Transverse colon (tissue), 4 donors: ENCODE results near the gene LONP1. TPM values are rescaled to one million over a fixed set of nuclear protein-coding genes. Genes with fewer than 3 reads are reported as not detected.

Experiments used
- DNase-seq: peaks from one replicate; pipeline ENCODE4 v3.0.0-alpha.2; 2019
- H3K27ac ChIP-seq, 4 donors: fragments of 200-600 bp; sonication (generic); 2 replicates each; pipeline ENCODE4 v1.5.1; 2016 to 2018; ENCODE audit warnings: inconsistent platforms in 4 of 4
- H3K27me3 ChIP-seq: fragments of 200-600 bp; sonication (generic); 2 replicates; pipeline ENCODE4 v1.5.1; 2017; ENCODE audit warnings: inconsistent platforms
- H3K36me3 ChIP-seq, 4 donors: fragments of 200-600 bp; sonication (generic); 2 replicates each; pipeline ENCODE4 v1.5.1; 2017 to 2019; ENCODE audit warnings: inconsistent platforms in 4 of 4
- H3K4me1 ChIP-seq, 4 donors: fragments of 200-600 bp; sonication (generic); 2 replicates each; pipeline ENCODE4 v1.5.1; 2017 to 2020; ENCODE audit warnings: inconsistent platforms in 4 of 4
- H3K4me3 ChIP-seq, 4 donors: fragments of 200-600 bp; sonication (generic); 1 replicate in 1 of 4; 2 replicates in 3 of 4; pipeline versions ENCODE4 v1.5.1 to v1.6.1; 2017 to 2019; ENCODE audit warnings: inconsistent platforms in 4 of 4
- H3K9me3 ChIP-seq, 2 donors: fragments of 200-600 bp; sonication (generic); 2 replicates each; pipeline ENCODE4 v1.5.1; 2017 to 2019; ENCODE audit warnings: inconsistent platforms in 2 of 2
- CTCF ChIP-seq, 5 experiments: fragments of 200-600 bp in 3 of 5; fragments of 450-650 bp in 2 of 5; sonication (generic) in 3 of 5; IDR thresholded peaks; 1 replicate in 2 of 5; 2 replicates in 3 of 5; pipeline ENCODE4 v1.5.1; 2016 to 2017; ENCODE audit warnings: antibody characterized with exemption in 5 of 5, inconsistent platforms in 3 of 5, mild to moderate bottlenecking in 2 of 5, moderate library complexity in 1 of 5
- EP300 ChIP-seq: sonication (generic); formaldehyde crosslinking; IDR thresholded peaks from one replicate; pipeline ENCODE4 v1.6.1; 2017; ENCODE audit warnings: antibody characterized with exemption, low read depth
- POLR2A ChIP-seq: fragments of 450-650 bp; IDR thresholded peaks from one replicate; pipeline ENCODE4 v1.6.1; 2016; ENCODE audit warnings: antibody characterized with exemption, mild to moderate bottlenecking, moderate library complexity
- POLR2AphosphoS5 ChIP-seq, 3 donors: sonication (generic); formaldehyde crosslinking; IDR thresholded peaks; one replicate each; pipeline ENCODE4 v1.6.1; 2016; ENCODE audit warnings: antibody characterized with exemption in 3 of 3
- WGBS, 2 donors: methylation state at CpG; one replicate each; pipeline ENCODE4 v1.1.5; 2018; ENCODE audit warnings: low coverage in 1 of 2; 5-methylcytosine and 5-hydroxymethylcytosine counted together
- in situ Hi-C, 4 donors: fragments of 200-750 bp; cut with MboI; loops; one replicate each; pipeline versions ENCODE4 v1.15.0 to v1.15.1; 2017; ENCODE audit warnings: low sequenced_read_pairs in 3 of 4, low pct_ligation_motif_present in 1 of 4, low pct_unique_long_range_greater_than_20kb in 1 of 4
- intact Hi-C: fragments of 100-400 bp; cut with DNase I; formaldehyde crosslinking; loops from one replicate; pipeline ENCODE4 v1.15.1; 2023; ENCODE audit warnings: low total_unique reads
- total RNA-seq, 4 donors: library from RNA; depleted of rRNA; stranded (reverse); fragments of >200 nt; gene quantifications; one replicate each; pipeline ENCODE4 v1.1.0, GENCODE V29; 2016

The LONP1 gene
- total RNA-seq, 4 donors from 2014 or later, result 28.7 to 164 (median 39.8) TPM

- no peak overlapping the region for H3K27ac ChIP-seq
- intact Hi-C loops (no loop called here), in situ Hi-C loops (no loop called here)
- no peak overlapping the region for H3K4me3 ChIP-seq
- WGBS, 2 donors, result 93 to 95% methylated on average over 4 to 11 of the region's 11 CpGs
- no peak for TF ChIP-seq POLR2AphosphoS5 (IDR thresholded peaks at IDR 0.05)
- no peak for TF ChIP-seq POLR2A
- no peak for TF ChIP-seq EP300
- no peak for TF ChIP-seq CTCF (IDR thresholded peaks at IDR 0.05)
- no peak for DNase-seq
- H3K4me1 ChIP-seq, result no peaks in the 10 kb centered on the region
- H3K36me3 ChIP-seq, result peaks cover 0 to 84% (median 44%) of the 10 kb centered on the region in 4 donors
- H3K9me3 ChIP-seq, result no peaks in the 10 kb centered on the region
- no peaks in the 10 kb centered on the region for H3K27me3 ChIP-seq
Measured at GRCh38 chr19:5648464-5648863, 71.5 kb downstream of the LONP1 start.

GRCh38 chr19:5646703-5647102, 73.2 kb downstream of the LONP1 start:
- no peaks in the 10 kb centered on the region for H3K27me3 ChIP-seq
- H3K36me3 ChIP-seq, result peaks cover 0 to 81% (median 40%) of the 10 kb centered on the region in 4 donors
- no peak for DNase-seq
- no peak overlapping the region for H3K4me3 ChIP-seq
- TF ChIP-seq EP300 (no peak), CTCF (IDR thresholded peaks at IDR 0.05) (no peak), POLR2AphosphoS5 (IDR thresholded peaks at IDR 0.05) (no peak), POLR2A (no peak)
- H3K27ac ChIP-seq, result no peak overlapping the region
- 80 to 88% methylated on average over 1 to 4 of the region's 4 CpGs for WGBS, 2 donors
- H3K4me1 ChIP-seq, result no peaks in the 10 kb centered on the region
- H3K9me3 ChIP-seq, result no peaks in the 10 kb centered on the region
- intact Hi-C loops (no loop called here), in situ Hi-C loops (no loop called here)

DNA sequence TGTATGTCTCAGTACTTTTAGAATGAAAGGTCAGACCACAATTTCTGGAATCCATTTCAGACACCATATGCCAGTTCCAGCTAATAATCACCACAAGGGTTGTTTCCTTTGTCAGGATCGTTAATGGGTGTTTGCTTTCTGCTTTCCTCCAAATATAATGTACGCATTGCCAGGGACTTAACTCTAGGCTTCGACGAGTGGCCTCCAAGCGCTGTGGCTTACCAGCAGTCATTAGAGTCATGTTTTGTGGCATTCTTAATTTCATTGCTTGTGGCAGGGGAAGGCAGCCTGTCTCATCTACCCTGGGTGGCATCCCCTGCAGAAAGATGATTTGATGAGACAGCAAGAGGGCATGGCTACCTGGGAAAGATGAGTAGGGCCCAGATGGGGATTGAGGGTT, 74.5 kb downstream of the LONP1 start:
- intact Hi-C loops (no loop called here), in situ Hi-C loops (no loop called here)
- TF ChIP-seq POLR2AphosphoS5 (IDR thresholded peaks at IDR 0.05) (no peak), POLR2A (no peak)
- no peaks in the 10 kb centered on the region for H3K9me3 ChIP-seq
- WGBS, 2 donors, result 75 to 87% methylated on average over 2 to 5 of the region's 5 CpGs
- H3K27ac ChIP-seq, result no peak overlapping the region
- H3K4me3 ChIP-seq, result no peak overlapping the region
- H3K4me1 ChIP-seq, result no peaks in the 10 kb centered on the region
- no peak for DNase-seq
- peaks cover 0 to 74% (median 34%) of the 10 kb centered on the region in 4 donors for H3K36me3 ChIP-seq
- H3K27me3 ChIP-seq, result no peaks in the 10 kb centered on the region

DNA sequence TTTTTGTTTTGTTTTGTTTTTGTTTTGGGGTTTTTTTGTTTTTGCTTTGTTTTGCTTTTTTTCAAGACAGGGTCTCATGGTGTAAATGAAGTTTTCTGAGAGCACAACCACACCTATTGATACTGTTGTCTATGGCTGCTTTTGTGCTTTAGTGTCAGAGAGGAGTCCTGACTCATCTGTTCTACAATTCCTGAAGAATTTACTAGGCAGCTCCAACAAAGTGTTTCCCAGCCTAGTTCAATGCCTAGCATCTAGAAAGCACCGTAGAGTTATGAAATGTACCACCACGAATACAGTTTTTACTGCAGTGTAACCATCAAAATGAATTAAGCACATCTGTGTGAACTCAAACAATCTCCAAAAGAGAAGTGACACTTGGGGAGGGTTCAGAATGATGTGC, 75.9 kb downstream of the LONP1 start:
- in situ Hi-C loops, result no loop called here
- no peak for TF ChIP-seq POLR2A
- TF ChIP-seq POLR2AphosphoS5 (IDR thresholded peaks at IDR 0.05), result no peak
- no peak for TF ChIP-seq EP300
- TF ChIP-seq CTCF (IDR thresholded peaks at IDR 0.05), result no peak
- Histone ChIP-seq H3K4me1 (peaks cover 0 to under 1% (median 0%) of the 10 kb centered on the region in 4 donors), H3K4me3 (no peak overlapping the region), H3K27ac (no peak overlapping the region), H3K9me3 (no peaks in the 10 kb centered on the region), H3K36me3 (peaks cover 0 to 65% (median 30%) of the 10 kb centered on the region in 4 donors), H3K27me3 (no peaks in the 10 kb centered on the region)
- 72% methylated on average over 2 of the region's 2 CpGs; no CpG with 5 or more reads in 1 of the 2 donors for WGBS, 2 donors
- intact Hi-C loops, result no loop called here
- no peak for DNase-seq

GRCh38 chr19:5643060-5643459, 76.9 kb downstream of the LONP1 start:
- TF ChIP-seq CTCF (IDR thresholded peaks at IDR 0.05) (no peak), POLR2A (no peak), EP300 (no peak), POLR2AphosphoS5 (IDR thresholded peaks at IDR 0.05) (no peak)
- Histone ChIP-seq H3K4me1 (peaks cover 0 to 7% (median 0%) of the 10 kb centered on the region in 4 donors), H3K27ac (no peak overlapping the region), H3K27me3 (no peaks in the 10 kb centered on the region), H3K9me3 (no peaks in the 10 kb centered on the region), H3K4me3 (no peak overlapping the region), H3K36me3 (peaks cover 0 to 60% (median 27%) of the 10 kb centered on the region in 4 donors)
- intact Hi-C loops (no loop called here), in situ Hi-C loops (no loop called here)
- DNase-seq, result no peak
- WGBS, 2 donors, result 80 to 88% methylated on average over 1 to 4 of the region's 4 CpGs
